Liver (tissue), 9 donors: ENCODE results near the gene IP6K3. TPM values are rescaled to one million over a fixed set of nuclear protein-coding genes. Genes with fewer than 3 reads are reported as not detected.

Source experiments
- DNase-seq: peaks from one replicate; pipeline ENCODE4 v3.0.0-alpha.2; 2017; ENCODE audit warnings: low spot score
- H3K27ac ChIP-seq, 2 donors: one replicate each; pipeline ENCODE4 v1.7.0; 2013; ENCODE audit warnings: inconsistent platforms in 2 of 2, low read length in 2 of 2, control low read depth in 1 of 2, low read depth in 1 of 2, mild to moderate bottlenecking in 1 of 2
- H3K27me3 ChIP-seq, 4 donors: one replicate each; pipeline versions ENCODE4 v1.6.1 to v1.7.0; 2013; ENCODE audit warnings: low read length in 3 of 4, inconsistent platforms in 1 of 4, mild to moderate bottlenecking in 1 of 4, moderate library complexity in 1 of 4; ENCODE audit not compliant: control insufficient read depth in 4 of 4, insufficient read depth in 4 of 4
- H3K36me3 ChIP-seq, 4 donors: one replicate each; pipeline versions ENCODE4 v1.6.1 to v1.7.0; 2013; ENCODE audit warnings: low read length in 3 of 4, mild to moderate bottlenecking in 3 of 4, low read depth in 1 of 4, moderate library complexity in 1 of 4; ENCODE audit not compliant: control insufficient read depth in 4 of 4, insufficient read depth in 3 of 4
- H3K4me1 ChIP-seq, 4 donors: one replicate each; pipeline versions ENCODE4 v1.6.1 to v1.7.0; 2013; ENCODE audit warnings: low read length in 3 of 4, mild to moderate bottlenecking in 3 of 4, moderate library complexity in 1 of 4; ENCODE audit not compliant: control insufficient read depth in 4 of 4, insufficient read depth in 4 of 4
- H3K4me3 ChIP-seq, 3 donors: one replicate each; pipeline versions ENCODE4 v1.6.1 to v1.7.0; 2013; ENCODE audit warnings: low read length in 3 of 3, control low read depth in 1 of 3, low read depth in 1 of 3, mild to moderate bottlenecking in 1 of 3
- H3K9ac ChIP-seq, 2 donors: one replicate each; pipeline ENCODE4 v1.7.0; 2013; ENCODE audit warnings: low read length in 2 of 2, mild to moderate bottlenecking in 2 of 2, moderate library complexity in 2 of 2, control low read depth in 1 of 2, low read depth in 1 of 2
- H3K9me3 ChIP-seq, 4 donors: one replicate each; pipeline versions ENCODE4 v1.6.1 to v1.7.0; 2013; ENCODE audit warnings: low read length in 3 of 4; ENCODE audit not compliant: control insufficient read depth in 4 of 4
- FOXA1 ChIP-seq: IDR thresholded peaks from 2 replicates; pipeline ENCODE4 v1.6.1; 2016; ENCODE audit warnings: antibody characterized with exemption
- FOXA2 ChIP-seq: IDR thresholded peaks from 2 replicates; pipeline ENCODE4 v1.6.1; 2016; ENCODE audit warnings: antibody characterized with exemption
- HNF4A ChIP-seq, 2 donors: conservative IDR thresholded peaks; 2 replicates each; pipeline ENCODE4 v1.6.1; 2016; ENCODE audit warnings: antibody characterized with exemption in 2 of 2, mild to moderate bottlenecking in 2 of 2
- HNF4G ChIP-seq: IDR thresholded peaks from 2 replicates; pipeline ENCODE4 v1.6.1; 2016; ENCODE audit warnings: antibody characterized with exemption
- JUND ChIP-seq, 2 donors: IDR thresholded peaks; 2 replicates each; pipeline ENCODE4 v1.6.1; 2016; ENCODE audit warnings: antibody characterized with exemption in 2 of 2
- NR2F2 ChIP-seq: IDR thresholded peaks from 2 replicates; pipeline ENCODE4 v1.6.1; 2016; ENCODE audit warnings: antibody characterized with exemption
- RAD21 ChIP-seq, 2 donors: IDR thresholded peaks; 2 replicates each; pipeline ENCODE4 v1.6.1; 2016; ENCODE audit warnings: antibody characterized with exemption in 2 of 2, mild to moderate bottlenecking in 2 of 2
- SP1 ChIP-seq: IDR thresholded peaks from 2 replicates; pipeline ENCODE4 v1.6.1; 2018; ENCODE audit warnings: antibody characterized with exemption, mild to moderate bottlenecking
- TAF1 ChIP-seq: conservative IDR thresholded peaks from 2 replicates; pipeline ENCODE4 v1.6.1; 2016; ENCODE audit warnings: antibody characterized with exemption, mild to moderate bottlenecking
- WGBS: extraction: QIAGEN DNeasy Blood & Tissue Kit; methylation state at CpG from one replicate; pipeline ENCODE4 v1.1.7; 2013; 5-methylcytosine and 5-hydroxymethylcytosine counted together
- polyA plus RNA-seq, 2 donors: library from polyadenylated mRNA; stranded (reverse) in 1 of 2; unstranded in 1 of 2; fragments of 200-250 nt in 1 of 2; fragments of >200 nt in 1 of 2; fragmentation: Nextera tagmentation in 1 of 2; extraction: Ambion mirVana in 1 of 2; gene quantifications; one replicate each; pipeline versions ENCODE4 v1.2.1 to v1.2.3, GENCODE V29; 2013 to 2015
- total RNA-seq, 2 donors: library from RNA; depleted of rRNA; stranded (reverse); fragments of >200 nt; gene quantifications; one replicate each; pipeline ENCODE4 v1.2.3, GENCODE V29; 2014
- TF ChIP-seq, protein P1 (sequence below): fragments of 150-350 bp; IDR thresholded peaks from 2 replicates; pipeline ENCODE4 v1.5.1; 2017; ENCODE audit warnings: improper control_type of control experiment, low read depth, low read length; ENCODE audit not compliant: missing input control
- TF ChIP-seq, protein P2 (sequence below): IDR thresholded peaks from 2 replicates; pipeline ENCODE4 v1.6.1; 2016; ENCODE audit warnings: antibody characterized with exemption, mild to moderate bottlenecking
- donor health status: healthy.
- donor health status: healthy.
- donor health status: healthy.
- donor health status: healthy.
- donor health status: healthy.

IP6K3 gene
- total and polyA plus RNA-seq, 4 donors = 1.5 to 12.9 (median 6.7) TPM

DNA sequence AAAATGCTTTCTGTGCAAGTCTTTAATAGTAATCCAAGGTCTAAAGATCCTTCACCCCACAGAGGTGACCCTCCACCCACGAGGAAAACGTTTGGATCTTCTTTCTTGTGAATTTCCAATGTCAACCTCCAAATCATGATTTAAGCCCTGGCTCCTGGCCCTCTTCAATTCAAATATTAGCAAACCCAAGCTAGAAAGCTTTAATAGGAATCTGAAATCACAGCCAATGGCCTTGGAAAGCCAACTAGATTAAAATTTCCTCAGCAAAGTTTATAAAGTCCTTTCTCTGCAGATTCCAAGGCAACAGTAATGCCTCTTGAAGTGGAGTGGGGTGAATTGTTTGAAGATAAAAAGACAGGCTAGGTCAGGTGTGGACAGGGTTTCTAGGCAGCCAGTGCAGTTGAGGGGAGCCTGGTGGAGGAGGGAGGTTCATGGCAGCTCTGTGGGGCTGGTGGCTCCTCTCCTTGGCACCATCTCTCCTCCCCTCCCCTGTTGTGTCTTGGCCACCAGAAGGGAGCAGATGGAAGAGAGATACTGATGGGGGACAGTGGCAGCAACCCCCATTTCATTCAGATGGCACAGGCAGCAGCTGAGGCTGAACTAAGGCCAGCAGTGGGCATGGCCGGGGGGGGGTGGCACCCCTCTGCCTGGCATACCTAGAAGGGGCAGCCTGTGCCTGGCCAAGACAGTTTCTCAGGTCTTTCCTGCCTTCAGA is 23.2 kb downstream of the IP6K3 start:
- no peaks in the 10 kb centered on the region for H3K36me3 ChIP-seq
- no peaks in the 10 kb centered on the region for H3K9me3 ChIP-seq
- H3K27me3 ChIP-seq = no peaks in the 10 kb centered on the region
- peaks cover 0 to 3% (median 0%) of the 10 kb centered on the region in 4 donors for H3K4me1 ChIP-seq
- TF ChIP-seq, protein P1, sequence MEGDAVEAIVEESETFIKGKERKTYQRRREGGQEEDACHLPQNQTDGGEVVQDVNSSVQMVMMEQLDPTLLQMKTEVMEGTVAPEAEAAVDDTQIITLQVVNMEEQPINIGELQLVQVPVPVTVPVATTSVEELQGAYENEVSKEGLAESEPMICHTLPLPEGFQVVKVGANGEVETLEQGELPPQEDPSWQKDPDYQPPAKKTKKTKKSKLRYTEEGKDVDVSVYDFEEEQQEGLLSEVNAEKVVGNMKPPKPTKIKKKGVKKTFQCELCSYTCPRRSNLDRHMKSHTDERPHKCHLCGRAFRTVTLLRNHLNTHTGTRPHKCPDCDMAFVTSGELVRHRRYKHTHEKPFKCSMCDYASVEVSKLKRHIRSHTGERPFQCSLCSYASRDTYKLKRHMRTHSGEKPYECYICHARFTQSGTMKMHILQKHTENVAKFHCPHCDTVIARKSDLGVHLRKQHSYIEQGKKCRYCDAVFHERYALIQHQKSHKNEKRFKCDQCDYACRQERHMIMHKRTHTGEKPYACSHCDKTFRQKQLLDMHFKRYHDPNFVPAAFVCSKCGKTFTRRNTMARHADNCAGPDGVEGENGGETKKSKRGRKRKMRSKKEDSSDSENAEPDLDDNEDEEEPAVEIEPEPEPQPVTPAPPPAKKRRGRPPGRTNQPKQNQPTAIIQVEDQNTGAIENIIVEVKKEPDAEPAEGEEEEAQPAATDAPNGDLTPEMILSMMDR = no peak
- TF ChIP-seq, protein P2, sequence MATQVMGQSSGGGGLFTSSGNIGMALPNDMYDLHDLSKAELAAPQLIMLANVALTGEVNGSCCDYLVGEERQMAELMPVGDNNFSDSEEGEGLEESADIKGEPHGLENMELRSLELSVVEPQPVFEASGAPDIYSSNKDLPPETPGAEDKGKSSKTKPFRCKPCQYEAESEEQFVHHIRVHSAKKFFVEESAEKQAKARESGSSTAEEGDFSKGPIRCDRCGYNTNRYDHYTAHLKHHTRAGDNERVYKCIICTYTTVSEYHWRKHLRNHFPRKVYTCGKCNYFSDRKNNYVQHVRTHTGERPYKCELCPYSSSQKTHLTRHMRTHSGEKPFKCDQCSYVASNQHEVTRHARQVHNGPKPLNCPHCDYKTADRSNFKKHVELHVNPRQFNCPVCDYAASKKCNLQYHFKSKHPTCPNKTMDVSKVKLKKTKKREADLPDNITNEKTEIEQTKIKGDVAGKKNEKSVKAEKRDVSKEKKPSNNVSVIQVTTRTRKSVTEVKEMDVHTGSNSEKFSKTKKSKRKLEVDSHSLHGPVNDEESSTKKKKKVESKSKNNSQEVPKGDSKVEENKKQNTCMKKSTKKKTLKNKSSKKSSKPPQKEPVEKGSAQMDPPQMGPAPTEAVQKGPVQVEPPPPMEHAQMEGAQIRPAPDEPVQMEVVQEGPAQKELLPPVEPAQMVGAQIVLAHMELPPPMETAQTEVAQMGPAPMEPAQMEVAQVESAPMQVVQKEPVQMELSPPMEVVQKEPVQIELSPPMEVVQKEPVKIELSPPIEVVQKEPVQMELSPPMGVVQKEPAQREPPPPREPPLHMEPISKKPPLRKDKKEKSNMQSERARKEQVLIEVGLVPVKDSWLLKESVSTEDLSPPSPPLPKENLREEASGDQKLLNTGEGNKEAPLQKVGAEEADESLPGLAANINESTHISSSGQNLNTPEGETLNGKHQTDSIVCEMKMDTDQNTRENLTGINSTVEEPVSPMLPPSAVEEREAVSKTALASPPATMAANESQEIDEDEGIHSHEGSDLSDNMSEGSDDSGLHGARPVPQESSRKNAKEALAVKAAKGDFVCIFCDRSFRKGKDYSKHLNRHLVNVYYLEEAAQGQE = no peak
- no peak for TF ChIP-seq HNF4A (conservative IDR thresholded peaks at IDR 0.05)
- no peak for DNase-seq
- no peak overlapping the region for H3K4me3 ChIP-seq
- 50% methylated on average over 3 of the region's 3 CpGs for WGBS
- H3K27ac ChIP-seq = no peak overlapping the region
- H3K9ac ChIP-seq = no peak overlapping the region

- no peak for TF ChIP-seq HNF4G
- H3K27ac ChIP-seq = no peak overlapping the region
- WGBS = 94% methylated on average over 5 of the region's 5 CpGs
- H3K9ac ChIP-seq = no peak overlapping the region
- H3K36me3 ChIP-seq = no peaks in the 10 kb centered on the region
- DNase-seq = no peak
- no peaks in the 10 kb centered on the region for H3K9me3 ChIP-seq
- no peak overlapping the region for H3K4me3 ChIP-seq
- no peaks in the 10 kb centered on the region for H3K27me3 ChIP-seq
- H3K4me1 ChIP-seq = peaks cover 0 to 5% (median 3%) of the 10 kb centered on the region in 4 donors
These were observed 24.5 kb downstream of the IP6K3 start for GRCh38 chr6:33722103-33722623.

DNA sequence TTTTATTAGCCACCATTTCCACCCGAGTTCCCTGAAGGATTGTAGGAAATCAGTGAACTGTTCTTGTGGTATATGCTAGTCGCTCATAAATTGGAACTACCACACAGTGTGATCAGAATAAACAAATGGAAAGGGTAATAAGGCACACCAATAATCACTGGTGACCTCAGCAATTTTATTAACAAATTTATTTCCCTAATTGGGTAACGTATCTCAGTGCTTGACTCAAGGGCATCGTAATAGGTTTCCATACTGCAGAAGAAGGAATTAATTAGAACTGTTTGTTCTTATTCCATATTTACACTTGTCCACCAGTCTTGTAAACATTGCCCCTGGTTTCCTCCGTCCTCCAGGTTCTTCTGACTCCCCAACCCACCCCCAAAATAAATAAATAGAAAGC is 25.2 kb downstream of the IP6K3 start:
- no peaks in the 10 kb centered on the region for H3K9me3 ChIP-seq
- H3K9ac ChIP-seq = no peak overlapping the region
- no peak for DNase-seq
- H3K4me1 ChIP-seq = peaks cover 0 to 11% (median 9%) of the 10 kb centered on the region in 4 donors
- 67% methylated on average over 5 of the region's 5 CpGs for WGBS
- H3K27ac ChIP-seq = no peak overlapping the region
- H3K4me3 ChIP-seq = no peak overlapping the region
- no peak for TF ChIP-seq JUND (IDR thresholded peaks at IDR 0.05)
- TF ChIP-seq, protein P2 = no peak
- TF ChIP-seq TAF1 = no peak
- TF ChIP-seq, protein P1 = no peak
- TF ChIP-seq RAD21 (IDR thresholded peaks at IDR 0.05) = no peak
- no peak for TF ChIP-seq NR2F2
- TF ChIP-seq FOXA2 = no peak
- TF ChIP-seq SP1 = no peak
- TF ChIP-seq FOXA1 = no peak
- no peaks in the 10 kb centered on the region for H3K36me3 ChIP-seq
- no peaks in the 10 kb centered on the region for H3K27me3 ChIP-seq
